ENCODE measurements around the gene LSG1.
A peak's percentile ranks its signal among the peaks of the same experiment; 100 is the strongest.

The LSG1 gene

GRCh38 chr3:194686816-194687637 lies 15.0 kb upstream of the LSG1 start:
- no peak for DNase-seq

GRCh38 chr3:194686414-194686815 lies 14.4 kb upstream of the LSG1 start:
- DNase-seq = no peak

GRCh38 chr3:194685718-194686413 lies 13.9 kb upstream of the LSG1 start, which contains the start of gene FAM43A:
FAM43A (plus strand) TSS chr3:194685883; CDS start chr3:194686827, 944 bp downstream.
- DNase-seq = peak; percentile 33

GRCh38 chr3:194685065-194685717 lies 13.2 kb upstream of the LSG1 start:
- no peak for DNase-seq

- DNase-seq = no peak
Measured at GRCh38 chr3:194683380-194683779, 11.4 kb upstream of the LSG1 start.

GRCh38 chr3:194682694-194683310 lies 10.8 kb upstream of the LSG1 start:
- peak; percentile 33 for DNase-seq

GRCh38 chr3:194682189-194682693 lies 10.2 kb upstream of the LSG1 start:
- no peak for DNase-seq

GRCh38 chr3:194680888-194681615 lies 9.1 kb upstream of the LSG1 start:
- no peak for DNase-seq

GRCh38 chr3:194676471-194676870 lies 4.5 kb upstream of the LSG1 start:
- no peak for DNase-seq

GRCh38 chr3:194675680-194676079 lies 3.7 kb upstream of the LSG1 start:
- no peak for DNase-seq

- DNase-seq = no peak
Measured at GRCh38 chr3:194675081-194675640, 3.2 kb upstream of the LSG1 start.

- no peak for DNase-seq
Measured at GRCh38 chr3:194673761-194674160, 1.8 kb upstream of the LSG1 start.

- no peak for DNase-seq
Measured at GRCh38 chr3:194672876-194673275, 885 bp upstream of the LSG1 start.

GRCh38 chr3:194671511-194671899 lies 486 bp downstream of the LSG1 start:
- no peak for DNase-seq

GRCh38 chr3:194667363-194667762 lies 4.6 kb downstream of the LSG1 start:
- DNase-seq = no peak

GRCh38 chr3:194664857-194665256 lies 7.1 kb downstream of the LSG1 start:
- no peak for DNase-seq

GRCh38 chr3:194661946-194662345 lies 10.0 kb downstream of the LSG1 start:
- DNase-seq = no peak

- no peak for DNase-seq
Measured at GRCh38 chr3:194661374-194661773, 10.6 kb downstream of the LSG1 start.

GRCh38 chr3:194659778-194660177 lies 12.2 kb downstream of the LSG1 start:
- no peak for DNase-seq

GRCh38 chr3:194658477-194659242 lies 13.3 kb downstream of the LSG1 start:
- no peak for DNase-seq

- DNase-seq = no peak
Measured at GRCh38 chr3:194657439-194657838, 14.6 kb downstream of the LSG1 start.

All from SIG-M5 (cell line).